T47D (cell line): ENCODE data around the gene TWIST1.
A peak's percentile ranks its signal among the peaks of the same experiment; 100 is the strongest.

Experiments used
- DNase-seq, 2 experiments: peaks; one replicate each; pipeline versions ENCODE4 v3.0.0 to v3.0.0-alpha.2; 2011 to 2012; ENCODE audit warnings: low read depth in 1 of 2, low spot score in 1 of 2
- JUND ChIP-seq: IDR thresholded peaks from 2 replicates; pipeline ENCODE4 v1.6.1; 2012; ENCODE audit warnings: low read depth
- in situ Hi-C: cut with HindIII; loops from 2 replicates; pipeline ENCODE4 v1.10.0; 2016; ENCODE audit warnings: low sequenced_read_pairs, low pct_unique_long_range_greater_than_20kb

The TWIST1 gene

DNA sequence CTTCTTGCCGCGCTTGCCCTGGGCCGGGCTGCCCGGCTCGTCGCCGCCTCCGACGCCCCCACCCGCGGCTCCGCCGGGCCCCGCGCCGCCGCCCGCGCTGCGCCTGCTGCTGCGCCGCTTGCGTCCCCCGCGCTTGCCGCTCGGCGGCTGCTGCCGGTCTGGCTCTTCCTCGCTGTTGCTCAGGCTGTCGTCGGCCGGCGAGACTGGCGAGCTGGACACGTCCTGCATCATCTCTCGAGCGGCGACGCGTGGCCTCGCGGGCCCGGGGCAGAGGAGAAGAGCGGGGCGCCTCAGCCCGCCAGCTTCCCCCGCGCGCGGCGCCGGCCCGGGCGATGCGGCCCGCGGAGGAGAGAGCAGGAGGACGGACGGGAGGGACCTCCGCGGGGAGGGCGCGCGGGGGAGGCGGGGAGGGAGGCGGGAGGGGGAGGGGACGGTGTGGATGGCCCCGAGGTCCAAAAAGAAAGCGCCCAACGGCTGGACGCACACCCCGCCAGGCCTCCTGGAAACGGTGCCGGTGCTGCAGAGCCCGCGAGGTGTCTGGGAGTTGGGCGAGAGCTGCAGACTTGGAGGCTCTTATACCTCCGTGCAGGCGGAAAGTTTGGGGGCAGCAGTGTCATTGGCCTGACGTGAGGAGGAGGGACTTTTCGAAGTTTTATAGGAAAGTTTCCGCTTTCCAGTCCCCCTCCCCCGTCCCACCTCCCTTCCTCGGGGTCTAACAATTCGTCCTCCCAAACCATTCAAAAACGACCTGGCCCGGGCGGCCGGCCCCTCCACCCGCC is at the start of gene TWIST1:
TWIST1 (minus strand) TSS at position 546 of the 779 bp plus-strand sequence; CDS start at position 231, 315 bp downstream.
- TF ChIP-seq JUND: no peak
- peak; percentile 35 to 45 for DNase-seq
- in situ Hi-C loops: no loop called here

DNA sequence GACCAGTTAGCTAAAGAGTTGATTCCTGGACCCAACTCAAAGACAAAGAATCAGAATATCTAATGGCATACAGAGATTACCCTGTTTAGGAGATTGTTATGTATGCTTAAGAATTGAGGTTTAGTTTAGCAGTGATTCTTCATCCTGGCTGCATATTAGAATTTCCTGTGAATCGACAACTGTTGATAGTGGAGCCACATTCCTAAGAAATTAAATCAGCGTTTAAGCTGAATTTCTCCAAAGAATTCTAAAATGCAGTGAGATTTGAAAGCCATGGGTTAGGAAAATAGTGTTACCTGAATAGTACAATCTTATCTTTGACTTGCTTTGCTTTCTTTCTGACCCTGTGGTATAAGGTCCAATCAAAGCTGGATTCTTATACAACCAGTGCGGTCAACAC is 44.2 kb upstream of the TWIST1 start:
- in situ Hi-C loops: no loop called here
- no peak for TF ChIP-seq JUND
- DNase-seq: no peak

DNA sequence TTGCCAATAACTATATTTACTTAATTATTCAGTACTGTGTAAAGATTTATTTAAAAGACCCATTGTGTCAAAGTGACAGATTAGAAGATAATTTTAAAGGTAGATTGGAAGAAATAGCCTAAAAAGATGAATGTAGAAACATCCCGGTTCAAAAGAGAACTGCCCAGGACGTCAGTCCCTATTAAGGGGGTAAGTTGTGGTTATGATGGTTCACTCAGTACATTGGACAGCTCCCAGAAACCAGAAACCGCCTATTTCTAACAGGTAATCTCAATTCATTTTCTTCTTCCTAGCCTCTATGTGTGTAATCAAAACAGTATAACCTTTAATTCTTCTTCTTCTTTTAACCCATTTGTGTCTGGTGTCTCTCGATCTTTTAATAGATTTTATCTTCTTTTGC is 29.3 kb upstream of the TWIST1 start:
- DNase-seq: peak; percentile 62 to 75
- no peak for TF ChIP-seq JUND
- in situ Hi-C loops: no loop called here

DNA sequence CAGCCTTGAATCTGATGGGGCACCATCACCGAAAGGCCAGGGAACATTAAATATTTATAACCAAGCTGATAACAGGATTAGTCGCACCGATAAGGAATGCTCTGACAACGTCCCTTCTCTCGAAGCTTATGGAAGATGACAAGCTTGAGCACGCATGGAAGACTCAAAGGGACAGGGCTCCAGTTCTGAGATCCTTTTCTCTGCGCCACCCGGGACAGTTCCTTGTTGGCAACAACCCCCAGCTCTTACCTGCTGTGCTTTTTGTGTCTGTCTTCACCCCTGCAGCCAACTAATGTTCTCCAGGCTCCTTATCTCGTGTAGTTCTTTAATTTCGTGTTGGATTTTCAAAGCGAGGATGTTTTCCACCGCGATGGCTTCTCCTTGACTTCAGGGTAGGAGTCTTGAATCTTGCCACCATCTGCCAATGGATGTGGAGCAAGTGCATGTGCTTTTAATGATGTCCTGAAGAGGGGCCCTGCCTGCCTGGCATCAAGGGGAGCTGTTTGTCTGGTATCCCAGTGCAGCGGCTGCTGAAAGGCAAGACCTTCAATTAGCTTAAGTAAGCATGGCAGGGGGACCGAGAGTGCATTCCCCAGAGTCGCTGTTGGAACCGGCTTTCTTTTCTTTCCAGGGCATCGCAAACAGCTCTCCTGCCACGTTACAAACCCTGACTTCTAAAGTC is 28.1 kb upstream of the TWIST1 start:
- in situ Hi-C loops: no loop called here
- DNase-seq: peak in 1 of 2 experiments; percentile 43

DNA sequence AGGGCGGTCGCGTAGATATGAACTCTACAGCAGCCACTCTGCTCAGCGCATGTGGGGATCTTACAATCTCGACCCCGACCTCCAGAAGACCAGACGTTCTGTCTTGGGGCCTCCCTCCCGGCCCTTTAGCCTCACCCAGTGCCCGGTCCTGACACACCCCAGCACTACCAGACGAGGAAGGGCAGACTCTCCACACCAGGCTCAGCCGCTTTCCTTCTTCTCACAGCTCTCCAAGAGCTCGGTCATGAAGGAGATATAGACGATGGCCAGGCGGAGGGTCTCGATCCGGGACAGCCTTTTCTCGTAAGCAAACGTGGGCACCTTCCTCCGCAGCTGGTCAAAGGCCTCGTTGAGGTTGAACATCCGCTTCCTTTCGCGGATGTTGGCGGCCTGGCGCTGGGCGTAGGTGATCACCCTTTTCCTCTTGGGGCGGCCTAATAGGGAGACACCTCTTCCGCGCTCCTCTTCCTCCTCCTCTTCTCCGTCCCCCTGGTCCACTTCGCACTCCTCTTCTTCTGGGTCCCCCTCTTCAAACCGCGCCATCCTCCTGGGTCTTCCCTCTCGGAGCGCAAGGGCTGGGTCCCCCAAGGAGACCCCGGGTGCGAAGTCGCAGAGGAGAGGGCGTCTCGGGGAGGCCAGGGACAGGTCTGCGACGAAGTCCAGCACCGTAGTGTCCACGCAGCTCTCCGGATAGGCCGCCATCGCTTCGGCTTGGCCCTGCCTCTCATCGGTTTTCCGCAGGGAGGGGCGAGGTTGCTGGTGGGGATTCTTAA is 27.4 kb upstream of the TWIST1 start, which contains the start of gene FERD3L:
FERD3L (minus strand) TSS at position 761 of the 773 bp plus-strand sequence; CDS start at position 702, 59 bp downstream.
- no peak for TF ChIP-seq JUND
- DNase-seq: no peak
- in situ Hi-C loops: no loop called here

More for the DNA sequence above, 28.1 kb upstream of the TWIST1 start:
- TF ChIP-seq JUND: no peak

DNA sequence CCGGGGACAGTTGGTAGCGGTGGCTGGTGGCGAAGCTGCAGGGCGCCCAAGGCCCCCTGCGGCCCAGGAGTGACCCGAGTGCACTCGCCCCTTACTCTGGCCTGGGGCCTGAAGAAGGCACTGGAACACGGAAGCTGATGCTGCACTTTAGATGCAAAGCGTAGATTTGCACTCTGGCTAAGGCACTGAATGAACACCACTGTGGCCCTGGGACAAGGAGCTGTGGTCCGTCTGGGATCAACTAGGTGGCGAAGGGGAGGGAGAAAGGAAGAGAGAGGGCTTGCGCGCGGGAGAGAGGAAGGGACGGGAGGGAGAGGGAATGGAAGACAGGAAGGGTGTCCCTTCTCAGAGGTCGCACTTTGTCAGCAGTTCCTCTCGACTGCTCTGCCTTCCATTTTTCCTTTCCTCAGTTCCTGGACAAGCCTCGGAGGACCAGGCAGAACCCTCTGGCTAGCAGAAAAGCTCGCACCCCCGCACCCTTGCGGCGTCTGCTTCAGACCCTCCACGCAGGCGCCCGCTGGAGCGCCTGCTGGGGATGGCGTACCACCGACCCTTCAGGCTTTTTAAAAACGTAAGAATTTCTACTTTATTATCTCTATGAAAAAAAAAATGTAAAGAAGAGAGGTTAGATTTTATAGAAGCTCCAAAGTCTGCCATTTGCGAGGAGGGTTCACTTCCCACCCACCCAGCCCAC is 26.6 kb upstream of the TWIST1 start:
- in situ Hi-C loops: no loop called here
- DNase-seq: no peak
- no peak for TF ChIP-seq JUND

DNA sequence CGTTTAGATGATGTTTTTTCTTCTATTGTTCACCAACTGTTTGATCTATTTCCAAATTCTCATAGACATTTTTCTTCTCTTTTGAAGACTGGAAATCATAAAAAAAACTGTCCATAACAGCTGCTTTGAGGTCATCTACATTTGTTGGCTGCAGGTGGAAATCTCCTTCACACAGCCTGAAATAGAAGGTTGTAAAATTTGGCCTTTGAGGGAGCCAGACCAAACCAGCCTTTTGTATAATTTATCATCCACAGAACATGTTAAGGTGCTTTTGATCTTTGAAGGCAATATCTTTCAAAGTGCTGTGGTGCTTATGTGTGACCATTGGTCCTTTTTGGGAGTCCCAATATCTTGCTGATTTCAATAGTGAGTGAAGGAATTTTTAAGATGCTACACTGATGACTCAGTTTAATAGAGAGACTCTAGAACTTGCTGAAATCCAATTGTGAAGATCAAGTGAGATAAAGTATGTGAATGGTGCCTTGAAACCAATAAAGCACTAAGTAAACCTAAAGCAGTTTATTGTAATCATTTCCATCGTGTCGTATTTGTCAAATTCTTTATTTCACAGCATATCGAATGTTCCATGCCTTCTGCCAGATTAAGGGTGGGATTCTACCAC is 22.4 kb upstream of the TWIST1 start:
- TF ChIP-seq JUND: no peak
- no peak for DNase-seq
- in situ Hi-C loops: no loop called here

DNA sequence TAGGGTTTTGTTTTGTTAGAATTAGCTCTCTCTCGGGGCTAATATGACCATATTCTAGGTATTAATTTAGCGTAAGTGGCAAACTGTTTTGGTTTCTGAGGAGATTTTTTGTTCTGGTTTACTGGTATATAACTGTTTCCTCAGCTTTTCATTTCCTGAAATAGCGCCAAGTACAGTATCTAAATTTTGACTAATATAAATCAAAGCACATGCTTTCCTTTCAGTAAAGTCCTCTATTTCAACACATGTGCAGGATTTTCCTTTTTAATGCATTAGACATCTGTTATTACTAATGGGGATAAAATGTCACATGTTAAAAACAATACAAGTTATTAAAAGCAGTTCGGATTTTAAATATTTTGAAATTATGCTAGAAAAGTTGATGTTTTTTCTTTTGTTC is 16.4 kb upstream of the TWIST1 start:
- DNase-seq: no peak
- TF ChIP-seq JUND: no peak
- in situ Hi-C loops: no loop called here

DNA sequence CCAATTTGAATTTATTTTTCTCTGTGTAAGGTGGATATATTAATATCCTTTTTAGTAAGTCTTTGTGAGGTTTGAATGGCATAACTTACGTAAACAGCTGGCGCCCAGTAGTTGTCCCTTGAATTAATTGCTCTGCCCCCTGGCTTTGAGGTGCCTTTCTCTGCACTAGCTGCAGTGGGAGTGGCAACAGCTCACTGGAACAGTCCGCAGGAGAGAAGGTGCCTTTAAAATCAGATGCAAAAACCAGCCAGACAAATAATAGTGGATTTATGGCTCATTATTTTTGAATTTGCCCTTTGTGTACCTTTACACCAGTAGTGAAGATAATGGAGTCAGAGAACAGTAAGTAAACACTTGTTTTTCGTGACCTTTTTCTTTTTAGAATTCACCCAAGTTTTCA is 16.0 kb upstream of the TWIST1 start:
- no peak for DNase-seq
- in situ Hi-C loops: no loop called here
- TF ChIP-seq JUND: no peak

DNA sequence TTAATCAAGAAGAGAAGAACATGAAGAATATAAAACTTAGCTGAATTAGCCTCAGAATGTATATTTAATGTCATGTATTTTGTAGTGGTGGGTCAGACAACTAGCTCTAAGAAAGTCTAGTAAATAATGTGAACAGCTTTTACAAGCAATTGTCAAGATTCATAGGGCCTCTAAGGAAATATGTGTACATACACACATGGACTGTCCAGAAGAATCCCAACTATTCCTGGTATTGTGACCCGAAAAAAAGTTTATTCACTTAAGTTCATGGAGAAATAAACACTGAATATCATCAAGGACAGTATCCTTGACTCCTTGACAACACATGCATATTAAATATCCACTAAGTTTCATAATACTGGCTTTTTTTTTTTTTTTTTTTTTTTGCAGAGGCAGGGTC is 11.4 kb upstream of the TWIST1 start:
- TF ChIP-seq JUND: no peak
- in situ Hi-C loops: no loop called here
- DNase-seq: no peak

DNA sequence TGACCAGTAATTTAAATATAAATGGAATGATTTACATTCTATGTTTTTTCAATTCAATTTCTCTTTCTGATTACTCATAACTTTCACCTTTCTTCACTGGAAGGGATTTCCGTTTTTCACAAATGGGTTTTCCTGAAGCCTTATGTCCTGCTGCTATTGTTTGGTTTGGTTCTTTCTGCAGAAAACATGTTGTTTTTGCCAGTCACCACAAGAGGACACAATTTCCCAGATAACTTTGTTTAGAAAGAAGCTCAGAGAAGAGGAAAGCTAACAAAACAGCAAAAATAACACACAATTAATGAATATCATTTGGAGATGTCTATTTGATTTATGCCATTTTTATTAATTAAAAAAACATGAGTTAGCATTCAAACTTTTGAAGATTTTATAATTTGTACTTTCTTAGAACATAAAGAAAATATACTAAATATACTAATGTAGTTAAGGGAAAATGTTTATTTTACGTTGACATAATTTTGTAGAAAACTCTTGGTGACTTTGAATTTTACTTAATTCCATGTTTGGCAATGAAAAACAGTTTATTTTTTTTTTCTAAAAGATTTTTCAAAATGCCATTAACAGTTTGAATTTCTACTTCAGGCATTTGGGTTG is 4.6 kb upstream of the TWIST1 start:
- in situ Hi-C loops: no loop called here
- DNase-seq: peak; percentile 71 to 74
- no peak for TF ChIP-seq JUND
